GM23338 (cell line): ENCODE measurements around the gene ACTG1. TPM values are rescaled to one million over a fixed set of nuclear protein-coding genes. Genes with fewer than 3 reads are reported as not detected.

Experiments
- ATAC-seq: fragments of 200-7000 bp; cut with Tn5 transposase; 3 replicates; pipeline ENCODE4 v1.9.1; 2020
- DNase-seq: peaks from one replicate; pipeline ENCODE4 v3.0.0-alpha.2; 2015; ENCODE audit warnings: low spot score
- H2AFZ ChIP-seq: fragments of 200-600 bp; sonication (generic); 2 replicates; pipeline ENCODE4 v1.8.0; 2016; ENCODE audit warnings: antibody characterized with exemption, mild to moderate bottlenecking, moderate library complexity
- H3F3A ChIP-seq: fragments of 200-600 bp; sonication (generic); replicated peaks from 2 replicates; pipeline ENCODE4 v1.8.0; 2017; ENCODE audit warnings: antibody characterized with exemption, mixed run types, low read depth
- H3K27ac ChIP-seq: fragments of 200-600 bp; sonication (generic); 2 replicates; pipeline ENCODE4 v1.6.1; 2016; ENCODE audit warnings: low read depth
- H3K27me3 ChIP-seq: fragments of 200-600 bp; sonication (generic); 2 replicates; pipeline ENCODE4 v1.8.0; 2016; ENCODE audit warnings: mild to moderate bottlenecking, mixed run types, moderate library complexity; ENCODE audit not compliant: insufficient read depth
- H3K36me3 ChIP-seq: fragments of 200-600 bp; sonication (generic); 2 replicates; pipeline ENCODE4 v1.8.0; 2016; ENCODE audit warnings: mild to moderate bottlenecking; ENCODE audit not compliant: insufficient read depth
- H3K4me1 ChIP-seq: fragments of 200-600 bp; sonication (generic); 2 replicates; pipeline ENCODE4 v1.8.0; 2016; ENCODE audit warnings: mild to moderate bottlenecking, moderate library complexity; ENCODE audit not compliant: insufficient read depth
- H3K4me2 ChIP-seq: fragments of 200-600 bp; sonication (generic); 2 replicates; pipeline ENCODE4 v1.7.1; 2017; ENCODE audit warnings: mixed run types
- H3K4me3 ChIP-seq: fragments of 200-600 bp; sonication (generic); 2 replicates; pipeline ENCODE4 v1.6.1; 2016; ENCODE audit warnings: mixed run types
- H3K79me2 ChIP-seq: fragments of 200-600 bp; sonication (generic); replicated peaks from 2 replicates; pipeline ENCODE4 v1.8.0; 2017; ENCODE audit warnings: mild to moderate bottlenecking; ENCODE audit not compliant: insufficient read depth
- H3K9me2 ChIP-seq: fragments of 200-600 bp; sonication (generic); 2 replicates; pipeline ENCODE4 v1.8.0; 2017; ENCODE audit not compliant: insufficient read depth
- H4K20me1 ChIP-seq: fragments of 200-600 bp; sonication (generic); replicated peaks from 2 replicates; pipeline ENCODE4 v1.8.0; 2017; ENCODE audit warnings: mild to moderate bottlenecking; ENCODE audit not compliant: insufficient read depth
- H3K27ac Mint-ChIP-seq: 2 replicates; pipeline ENCODE4 v1.8.0; 2020; ENCODE audit warnings: inconsistent platforms, mild to moderate bottlenecking, moderate library complexity, mixed read lengths
- H3K27me3 Mint-ChIP-seq: 3 replicates; pipeline ENCODE4 v1.8.0; 2022; ENCODE audit warnings: low read depth, mild to moderate bottlenecking, moderate library complexity, mixed read lengths, inconsistent platforms; ENCODE audit not compliant: insufficient read depth, poor library complexity
- H3K36me3 Mint-ChIP-seq: 3 replicates; pipeline ENCODE4 v1.8.0; 2021; ENCODE audit warnings: low read depth, mild to moderate bottlenecking, inconsistent platforms, moderate library complexity, mixed read lengths
- H3K4me1 Mint-ChIP-seq: 3 replicates; pipeline ENCODE4 v1.8.0; 2020; ENCODE audit warnings: mild to moderate bottlenecking, inconsistent platforms, mixed read lengths
- H3K4me3 Mint-ChIP-seq: 3 replicates; pipeline ENCODE4 v1.8.0; 2021; ENCODE audit warnings: moderate library complexity, mild to moderate bottlenecking, inconsistent platforms, mixed read lengths
- H3K9me3 Mint-ChIP-seq: 3 replicates; pipeline ENCODE4 v1.8.0; 2020; ENCODE audit warnings: moderate library complexity, mild to moderate bottlenecking, inconsistent platforms, mixed read lengths
- CREB1 ChIP-seq: fragments of 250-450 bp; sonication (Bioruptor Pico); IDR thresholded peaks from 2 replicates; pipeline ENCODE4 v1.5.0; 2020; ENCODE audit warnings: low read depth, mild to moderate bottlenecking, moderate library complexity
- EZH2 ChIP-seq: fragments of 200-600 bp; sonication (generic); IDR thresholded peaks from one replicate; pipeline ENCODE4 v1.8.0; 2017; ENCODE audit warnings: antibody characterized with exemption, mild to moderate bottlenecking, low read depth; ENCODE audit not compliant: unreplicated experiment
- EZH2phosphoT487 ChIP-seq: fragments of 200-600 bp; sonication (generic); IDR thresholded peaks from one replicate; pipeline ENCODE4 v1.8.1; 2018; ENCODE audit warnings: antibody characterized with exemption; ENCODE audit not compliant: unreplicated experiment
- JUNB ChIP-seq: IDR thresholded peaks from one replicate; pipeline ENCODE4 v1.6.1; 2016; ENCODE audit warnings: antibody characterized with exemption; ENCODE audit not compliant: unreplicated experiment
- NANOG ChIP-seq: IDR thresholded peaks from 2 replicates; pipeline ENCODE4 v1.6.1; 2016; ENCODE audit warnings: antibody characterized with exemption, borderline replicate concordance
- ZNF114 ChIP-seq: fragments of 250-450 bp; sonication (Bioruptor Pico); IDR thresholded peaks from 2 replicates; pipeline ENCODE4 v1.5.0; 2020; ENCODE audit warnings: mild to moderate bottlenecking, moderate library complexity
- ZNF331 ChIP-seq: fragments of 250-450 bp; sonication (Bioruptor Pico); IDR thresholded peaks from 2 replicates; pipeline ENCODE4 v1.5.0; 2020; ENCODE audit warnings: low read depth, mild to moderate bottlenecking, moderate library complexity
- polyA plus RNA-seq: library from polyadenylated mRNA; unstranded; fragments of >200 nt; fragmentation: Nextera tagmentation; extraction: Ambion mirVana; gene quantifications from 2 replicates; pipeline ENCODE4 v1.2.1, GENCODE V29; 2016
- total RNA-seq: library from RNA; depleted of rRNA; stranded (reverse); fragments of >200 nt; shearing (Covaris generic); gene quantifications from 2 replicates; pipeline ENCODE4 v1.2.3, GENCODE V29; 2014
- TF ChIP-seq, protein P1 (sequence below): IDR thresholded peaks from one replicate; pipeline ENCODE4 v1.6.1; 2018; ENCODE audit warnings: antibody characterized with exemption; ENCODE audit not compliant: unreplicated experiment
- TF ChIP-seq, protein P2 (sequence below): IDR thresholded peaks from 2 replicates; pipeline ENCODE4 v1.6.1; 2016; ENCODE audit warnings: antibody characterized with exemption
- TF ChIP-seq, protein P3 (sequence below): fragments of 250-450 bp; sonication (Bioruptor Pico); IDR thresholded peaks from 2 replicates; pipeline ENCODE4 v1.5.0; 2020; ENCODE audit warnings: mild to moderate bottlenecking, moderate library complexity

ACTG1 gene
- total and polyA plus RNA-seq, 2 experiments from 2014 or later = 1,867 to 4,739 TPM

DNA sequence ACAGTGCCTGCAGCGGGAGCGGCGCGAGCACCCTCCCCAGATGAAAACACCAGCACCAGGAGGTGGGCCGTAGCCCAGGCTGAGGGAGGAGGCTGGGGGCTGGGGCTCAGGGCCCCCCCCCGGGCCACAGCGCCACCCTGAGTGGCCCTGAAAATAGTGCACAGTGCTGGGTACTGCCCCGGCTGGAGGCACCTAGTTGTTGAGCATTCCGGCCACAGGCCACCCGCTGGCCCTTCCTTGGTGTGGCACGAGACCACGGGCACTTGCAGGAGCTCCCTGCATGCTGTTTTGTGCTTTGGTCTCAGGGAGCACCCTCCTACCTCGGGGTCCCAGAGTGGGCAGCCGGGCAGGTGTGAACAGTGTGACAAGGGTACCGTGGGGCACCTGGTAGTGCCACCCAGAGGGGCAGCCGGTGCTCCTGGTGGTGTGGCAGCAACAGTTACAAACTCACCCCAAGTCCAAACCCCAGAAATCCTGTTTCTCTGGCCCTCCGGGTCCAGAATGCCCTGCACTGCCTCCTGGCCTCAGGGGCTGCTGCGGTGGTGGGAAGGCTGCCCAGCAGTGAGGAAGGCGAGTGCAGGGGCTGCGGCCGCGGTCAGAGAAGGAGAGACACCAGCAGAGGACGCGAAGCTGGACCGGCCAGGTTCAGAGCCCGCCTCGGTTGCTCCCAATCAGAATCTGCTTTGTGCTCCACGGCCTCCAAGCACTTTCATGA is 27.5 kb upstream of the ACTG1 start (continued):
- TF ChIP-seq, protein P1, sequence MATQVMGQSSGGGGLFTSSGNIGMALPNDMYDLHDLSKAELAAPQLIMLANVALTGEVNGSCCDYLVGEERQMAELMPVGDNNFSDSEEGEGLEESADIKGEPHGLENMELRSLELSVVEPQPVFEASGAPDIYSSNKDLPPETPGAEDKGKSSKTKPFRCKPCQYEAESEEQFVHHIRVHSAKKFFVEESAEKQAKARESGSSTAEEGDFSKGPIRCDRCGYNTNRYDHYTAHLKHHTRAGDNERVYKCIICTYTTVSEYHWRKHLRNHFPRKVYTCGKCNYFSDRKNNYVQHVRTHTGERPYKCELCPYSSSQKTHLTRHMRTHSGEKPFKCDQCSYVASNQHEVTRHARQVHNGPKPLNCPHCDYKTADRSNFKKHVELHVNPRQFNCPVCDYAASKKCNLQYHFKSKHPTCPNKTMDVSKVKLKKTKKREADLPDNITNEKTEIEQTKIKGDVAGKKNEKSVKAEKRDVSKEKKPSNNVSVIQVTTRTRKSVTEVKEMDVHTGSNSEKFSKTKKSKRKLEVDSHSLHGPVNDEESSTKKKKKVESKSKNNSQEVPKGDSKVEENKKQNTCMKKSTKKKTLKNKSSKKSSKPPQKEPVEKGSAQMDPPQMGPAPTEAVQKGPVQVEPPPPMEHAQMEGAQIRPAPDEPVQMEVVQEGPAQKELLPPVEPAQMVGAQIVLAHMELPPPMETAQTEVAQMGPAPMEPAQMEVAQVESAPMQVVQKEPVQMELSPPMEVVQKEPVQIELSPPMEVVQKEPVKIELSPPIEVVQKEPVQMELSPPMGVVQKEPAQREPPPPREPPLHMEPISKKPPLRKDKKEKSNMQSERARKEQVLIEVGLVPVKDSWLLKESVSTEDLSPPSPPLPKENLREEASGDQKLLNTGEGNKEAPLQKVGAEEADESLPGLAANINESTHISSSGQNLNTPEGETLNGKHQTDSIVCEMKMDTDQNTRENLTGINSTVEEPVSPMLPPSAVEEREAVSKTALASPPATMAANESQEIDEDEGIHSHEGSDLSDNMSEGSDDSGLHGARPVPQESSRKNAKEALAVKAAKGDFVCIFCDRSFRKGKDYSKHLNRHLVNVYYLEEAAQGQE = no peak
- TF ChIP-seq EZH2phosphoT487 (no peak), EZH2 (no peak), NANOG (no peak), JUNB (no peak), ZNF331 (no peak)

DNA sequence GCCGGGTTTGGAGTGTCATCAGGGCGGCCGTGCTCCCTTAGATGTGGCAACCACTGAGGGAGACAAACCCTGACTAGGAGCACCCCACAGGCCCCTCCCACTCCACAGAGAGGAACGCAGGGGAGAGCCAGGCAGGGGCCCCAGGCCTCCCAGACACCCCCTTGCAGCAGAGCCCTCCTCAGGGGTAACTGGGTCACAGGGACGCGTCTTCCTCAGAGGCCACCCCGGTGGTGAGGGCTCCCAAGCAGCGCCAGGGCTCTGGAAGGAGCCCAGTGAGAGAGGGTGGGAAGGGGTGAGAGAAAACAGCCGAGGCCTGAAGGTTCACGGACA is 26.9 kb upstream of the ACTG1 start:
- Mint-ChIP-seq H3K36me3 (peaks cover 6% of the 10 kb centered on the region; the same call in 2 of the 3 replicates), H3K27me3 (peaks cover 19% of the 10 kb centered on the region), H3K4me3 (no peak overlapping the region), H3K4me1 (peaks cover 7% of the 10 kb centered on the region), H3K27ac (no peak overlapping the region), H3K9me3 (no peaks in the 10 kb centered on the region; the same call in 2 of the 3 replicates)
- no peak for ATAC-seq
- no peaks in the 10 kb centered on the region for H3F3A ChIP-seq
- no peaks in the 10 kb centered on the region for H4K20me1 ChIP-seq
- H3K4me1 ChIP-seq = no peaks in the 10 kb centered on the region
- no peak overlapping the region for H3K4me2 ChIP-seq
- H3K36me3 ChIP-seq = no peaks in the 10 kb centered on the region
- H3K27ac ChIP-seq = no peak overlapping the region
- no peak overlapping the region for H2AFZ ChIP-seq
- H3K79me2 ChIP-seq = no peaks in the 10 kb centered on the region
- no peaks in the 10 kb centered on the region for H3K9me2 ChIP-seq
- no peak overlapping the region for H3K4me3 ChIP-seq
- no peak for DNase-seq
- H3K27me3 ChIP-seq = peaks cover 13% of the 10 kb centered on the region
- TF ChIP-seq, protein P2, sequence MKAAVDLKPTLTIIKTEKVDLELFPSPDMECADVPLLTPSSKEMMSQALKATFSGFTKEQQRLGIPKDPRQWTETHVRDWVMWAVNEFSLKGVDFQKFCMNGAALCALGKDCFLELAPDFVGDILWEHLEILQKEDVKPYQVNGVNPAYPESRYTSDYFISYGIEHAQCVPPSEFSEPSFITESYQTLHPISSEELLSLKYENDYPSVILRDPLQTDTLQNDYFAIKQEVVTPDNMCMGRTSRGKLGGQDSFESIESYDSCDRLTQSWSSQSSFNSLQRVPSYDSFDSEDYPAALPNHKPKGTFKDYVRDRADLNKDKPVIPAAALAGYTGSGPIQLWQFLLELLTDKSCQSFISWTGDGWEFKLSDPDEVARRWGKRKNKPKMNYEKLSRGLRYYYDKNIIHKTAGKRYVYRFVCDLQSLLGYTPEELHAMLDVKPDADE = no peak
- TF ChIP-seq EZH2 = no peak
- TF ChIP-seq EZH2phosphoT487 = no peak
- TF ChIP-seq NANOG = no peak
- TF ChIP-seq ZNF331 = no peak
- TF ChIP-seq, protein P3, sequence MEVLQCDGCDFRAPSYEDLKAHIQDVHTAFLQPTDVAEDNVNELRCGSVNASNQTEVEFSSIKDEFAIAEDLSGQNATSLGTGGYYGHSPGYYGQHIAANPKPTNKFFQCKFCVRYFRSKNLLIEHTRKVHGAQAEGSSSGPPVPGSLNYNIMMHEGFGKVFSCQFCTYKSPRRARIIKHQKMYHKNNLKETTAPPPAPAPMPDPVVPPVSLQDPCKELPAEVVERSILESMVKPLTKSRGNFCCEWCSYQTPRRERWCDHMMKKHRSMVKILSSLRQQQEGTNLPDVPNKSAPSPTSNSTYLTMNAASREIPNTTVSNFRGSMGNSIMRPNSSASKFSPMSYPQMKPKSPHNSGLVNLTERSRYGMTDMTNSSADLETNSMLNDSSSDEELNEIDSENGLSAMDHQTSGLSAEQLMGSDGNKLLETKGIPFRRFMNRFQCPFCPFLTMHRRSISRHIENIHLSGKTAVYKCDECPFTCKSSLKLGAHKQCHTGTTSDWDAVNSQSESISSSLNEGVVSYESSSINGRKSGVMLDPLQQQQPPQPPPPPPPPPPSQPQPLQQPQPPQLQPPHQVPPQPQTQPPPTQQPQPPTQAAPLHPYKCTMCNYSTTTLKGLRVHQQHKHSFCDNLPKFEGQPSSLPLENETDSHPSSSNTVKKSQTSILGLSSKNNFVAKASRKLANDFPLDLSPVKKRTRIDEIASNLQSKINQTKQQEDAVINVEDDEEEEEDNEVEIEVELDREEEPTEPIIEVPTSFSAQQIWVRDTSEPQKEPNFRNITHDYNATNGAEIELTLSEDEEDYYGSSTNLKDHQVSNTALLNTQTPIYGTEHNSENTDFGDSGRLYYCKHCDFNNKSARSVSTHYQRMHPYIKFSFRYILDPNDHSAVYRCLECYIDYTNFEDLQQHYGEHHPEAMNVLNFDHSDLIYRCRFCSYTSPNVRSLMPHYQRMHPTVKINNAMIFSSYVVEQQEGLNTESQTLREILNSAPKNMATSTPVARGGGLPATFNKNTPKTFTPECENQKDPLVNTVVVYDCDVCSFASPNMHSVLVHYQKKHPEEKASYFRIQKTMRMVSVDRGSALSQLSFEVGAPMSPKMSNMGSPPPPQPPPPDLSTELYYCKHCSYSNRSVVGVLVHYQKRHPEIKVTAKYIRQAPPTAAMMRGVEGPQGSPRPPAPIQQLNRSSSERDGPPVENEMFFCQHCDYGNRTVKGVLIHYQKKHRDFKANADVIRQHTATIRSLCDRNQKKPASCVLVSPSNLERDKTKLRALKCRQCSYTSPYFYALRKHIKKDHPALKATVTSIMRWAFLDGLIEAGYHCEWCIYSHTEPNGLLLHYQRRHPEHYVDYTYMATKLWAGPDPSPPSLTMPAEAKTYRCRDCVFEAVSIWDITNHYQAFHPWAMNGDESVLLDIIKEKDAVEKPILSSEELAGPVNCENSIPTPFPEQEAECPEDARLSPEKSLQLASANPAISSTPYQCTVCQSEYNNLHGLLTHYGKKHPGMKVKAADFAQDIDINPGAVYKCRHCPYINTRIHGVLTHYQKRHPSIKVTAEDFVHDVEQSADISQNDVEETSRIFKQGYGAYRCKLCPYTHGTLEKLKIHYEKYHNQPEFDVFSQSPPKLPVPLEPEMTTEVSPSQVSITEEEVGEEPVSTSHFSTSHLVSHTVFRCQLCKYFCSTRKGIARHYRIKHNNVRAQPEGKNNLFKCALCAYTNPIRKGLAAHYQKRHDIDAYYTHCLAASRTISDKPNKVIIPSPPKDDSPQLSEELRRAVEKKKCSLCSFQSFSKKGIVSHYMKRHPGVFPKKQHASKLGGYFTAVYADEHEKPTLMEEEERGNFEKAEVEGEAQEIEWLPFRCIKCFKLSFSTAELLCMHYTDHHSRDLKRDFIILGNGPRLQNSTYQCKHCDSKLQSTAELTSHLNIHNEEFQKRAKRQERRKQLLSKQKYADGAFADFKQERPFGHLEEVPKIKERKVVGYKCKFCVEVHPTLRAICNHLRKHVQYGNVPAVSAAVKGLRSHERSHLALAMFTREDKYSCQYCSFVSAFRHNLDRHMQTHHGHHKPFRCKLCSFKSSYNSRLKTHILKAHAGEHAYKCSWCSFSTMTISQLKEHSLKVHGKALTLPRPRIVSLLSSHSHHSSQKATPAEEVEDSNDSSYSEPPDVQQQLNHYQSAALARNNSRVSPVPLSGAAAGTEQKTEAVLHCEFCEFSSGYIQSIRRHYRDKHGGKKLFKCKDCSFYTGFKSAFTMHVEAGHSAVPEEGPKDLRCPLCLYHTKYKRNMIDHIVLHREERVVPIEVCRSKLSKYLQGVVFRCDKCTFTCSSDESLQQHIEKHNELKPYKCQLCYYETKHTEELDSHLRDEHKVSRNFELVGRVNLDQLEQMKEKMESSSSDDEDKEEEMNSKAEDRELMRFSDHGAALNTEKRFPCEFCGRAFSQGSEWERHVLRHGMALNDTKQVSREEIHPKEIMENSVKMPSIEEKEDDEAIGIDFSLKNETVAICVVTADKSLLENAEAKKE = no peak
- TF ChIP-seq ZNF114 = no peak
- no peak for TF ChIP-seq CREB1 (CRISPR knock-in tag)
